GM13977 (cell line): ENCODE results near the gene IGIP.
A peak's percentile ranks its signal among the peaks of the same experiment; 100 is the strongest.

ENCODE experiments used
- DNase-seq: peaks from one replicate; pipeline ENCODE4 v3.0.0; 2012; ENCODE audit warnings: low spot score
- in situ Hi-C: fragments of 300-500 bp; cut with MboI; formaldehyde crosslinking; loops from one replicate; pipeline ENCODE4 v1.12.0; 2022; ENCODE audit warnings: low sequenced_read_pairs, low pct_unique_long_range_greater_than_20kb, mixed read lengths, inconsistent platforms; ENCODE audit not compliant: unreplicated experiment
- TF ChIP-seq, protein P1 (sequence below): IDR thresholded peaks from 2 replicates; pipeline ENCODE4 v1.5.1; 2012; ENCODE audit warnings: mild to moderate bottlenecking, control low read depth; ENCODE audit not compliant: insufficient read depth; ENCODE audit errors: extremely low read depth, missing control alignments

The IGIP gene

DNA sequence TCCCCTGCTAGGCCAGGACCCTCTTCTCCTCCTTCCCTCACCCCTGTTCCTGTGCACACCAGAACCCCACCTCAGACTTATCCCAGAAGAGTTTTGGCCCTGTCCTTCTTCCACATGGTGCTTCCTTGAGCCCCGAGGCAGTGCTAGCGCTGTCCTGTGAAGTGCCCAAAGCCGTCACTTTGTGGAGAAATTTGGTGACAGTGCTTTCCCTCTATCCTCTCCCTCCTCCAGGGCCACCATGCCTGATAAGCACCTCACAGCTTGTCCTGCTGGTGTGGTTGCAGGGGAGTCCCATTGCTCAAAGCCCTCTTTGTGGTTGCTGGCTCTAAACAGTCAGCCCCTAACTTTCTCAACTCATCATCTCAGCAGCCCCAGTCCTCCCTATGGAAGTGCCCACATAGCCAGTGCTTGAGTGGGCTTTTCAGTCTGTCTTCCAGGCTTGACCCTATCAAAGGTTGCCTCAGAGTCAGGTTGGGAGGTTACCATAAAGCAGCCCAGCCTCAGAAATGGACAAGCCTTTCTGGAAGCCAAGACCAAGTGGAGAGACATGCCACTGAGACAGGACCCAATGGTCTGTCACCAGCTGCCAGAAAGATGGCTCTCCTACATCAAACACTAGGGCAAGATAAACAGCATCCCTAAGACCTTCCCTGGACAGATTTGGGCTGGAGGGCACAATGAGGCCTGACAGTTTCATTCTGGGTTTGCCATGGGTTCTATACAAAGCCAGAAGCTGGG lies 18.0 kb downstream of the IGIP start:
- TF ChIP-seq, protein P1, sequence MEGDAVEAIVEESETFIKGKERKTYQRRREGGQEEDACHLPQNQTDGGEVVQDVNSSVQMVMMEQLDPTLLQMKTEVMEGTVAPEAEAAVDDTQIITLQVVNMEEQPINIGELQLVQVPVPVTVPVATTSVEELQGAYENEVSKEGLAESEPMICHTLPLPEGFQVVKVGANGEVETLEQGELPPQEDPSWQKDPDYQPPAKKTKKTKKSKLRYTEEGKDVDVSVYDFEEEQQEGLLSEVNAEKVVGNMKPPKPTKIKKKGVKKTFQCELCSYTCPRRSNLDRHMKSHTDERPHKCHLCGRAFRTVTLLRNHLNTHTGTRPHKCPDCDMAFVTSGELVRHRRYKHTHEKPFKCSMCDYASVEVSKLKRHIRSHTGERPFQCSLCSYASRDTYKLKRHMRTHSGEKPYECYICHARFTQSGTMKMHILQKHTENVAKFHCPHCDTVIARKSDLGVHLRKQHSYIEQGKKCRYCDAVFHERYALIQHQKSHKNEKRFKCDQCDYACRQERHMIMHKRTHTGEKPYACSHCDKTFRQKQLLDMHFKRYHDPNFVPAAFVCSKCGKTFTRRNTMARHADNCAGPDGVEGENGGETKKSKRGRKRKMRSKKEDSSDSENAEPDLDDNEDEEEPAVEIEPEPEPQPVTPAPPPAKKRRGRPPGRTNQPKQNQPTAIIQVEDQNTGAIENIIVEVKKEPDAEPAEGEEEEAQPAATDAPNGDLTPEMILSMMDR: no peak
- in situ Hi-C loops: no loop called here
- no peak for DNase-seq

DNA sequence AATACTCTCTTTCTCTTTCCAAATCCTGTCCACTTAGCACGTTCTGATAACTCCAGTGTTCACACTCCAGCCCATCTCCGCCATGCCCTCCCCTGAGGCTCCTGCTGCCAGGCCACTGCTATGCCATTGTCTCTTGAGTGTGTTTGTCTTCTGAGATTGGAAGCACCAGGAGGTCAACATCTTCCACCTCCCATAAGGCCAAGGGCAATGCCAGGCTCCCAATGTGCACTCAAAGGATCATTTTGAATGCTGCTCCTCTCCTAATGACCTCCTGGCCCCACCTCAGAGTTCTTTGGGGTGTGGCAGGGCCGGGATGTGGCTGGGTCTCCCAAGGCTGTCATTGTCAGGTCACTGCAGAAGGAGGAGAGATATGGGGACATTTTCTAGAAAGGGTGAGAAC lies 19.5 kb downstream of the IGIP start:
- DNase-seq: no peak
- in situ Hi-C loops: no loop called here
- TF ChIP-seq, protein P1: no peak

DNA sequence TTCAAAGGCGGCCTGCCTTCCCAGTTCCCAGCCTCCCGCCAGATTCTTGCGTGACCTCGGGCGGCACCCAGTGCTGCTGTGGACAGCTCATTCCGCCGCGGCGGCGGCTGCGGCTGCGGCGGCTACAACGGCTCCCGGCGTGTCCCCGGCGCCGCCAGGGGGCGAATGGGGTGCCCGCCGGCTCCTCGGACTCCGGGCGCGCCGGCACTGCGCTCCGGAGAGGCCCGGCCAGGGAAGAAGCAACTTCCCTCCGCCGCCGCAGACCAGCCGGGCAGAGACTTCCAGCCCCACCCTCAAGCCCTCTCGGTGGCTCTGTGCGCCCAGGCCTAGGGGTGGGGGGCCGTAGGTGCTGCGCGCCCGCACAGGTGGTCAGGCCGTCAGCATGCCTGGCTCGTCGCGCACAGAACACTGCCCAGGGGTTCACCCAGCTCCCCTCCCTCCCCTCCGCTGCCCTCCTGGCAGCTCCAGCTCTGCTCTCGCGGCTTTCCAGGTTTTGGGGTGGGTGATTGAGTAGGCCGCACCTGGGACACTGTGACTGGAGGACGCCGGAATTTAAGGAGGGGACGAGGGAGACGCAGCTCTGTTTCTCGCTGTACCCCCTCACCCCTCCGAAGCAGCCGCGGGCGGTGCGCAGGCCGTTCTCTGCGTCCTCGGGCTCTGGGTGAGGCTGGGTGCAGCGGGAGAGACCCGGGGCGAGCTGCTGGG lies 20.2 kb downstream of the IGIP start:
- in situ Hi-C loops: no loop called here
- TF ChIP-seq, protein P1: peak; percentile 65
- DNase-seq: peak; percentile 83

DNA sequence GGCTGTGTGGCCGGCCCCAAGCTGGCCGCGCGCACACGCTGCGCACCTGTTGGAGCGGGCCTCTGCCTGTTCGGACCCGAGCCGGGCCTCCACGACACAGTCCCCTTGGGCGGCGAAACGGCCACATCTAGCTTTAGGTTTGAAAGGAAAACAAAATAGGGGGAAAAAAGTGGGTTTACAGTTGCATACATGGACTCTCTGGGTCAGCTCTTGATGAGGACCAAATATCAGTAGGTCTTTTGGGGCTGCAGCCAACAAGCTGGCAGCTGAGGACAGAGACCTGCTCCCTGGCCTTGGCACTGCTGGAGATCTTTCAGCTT lies 20.7 kb downstream of the IGIP start:
- no peak for DNase-seq
- in situ Hi-C loops: no loop called here

DNA sequence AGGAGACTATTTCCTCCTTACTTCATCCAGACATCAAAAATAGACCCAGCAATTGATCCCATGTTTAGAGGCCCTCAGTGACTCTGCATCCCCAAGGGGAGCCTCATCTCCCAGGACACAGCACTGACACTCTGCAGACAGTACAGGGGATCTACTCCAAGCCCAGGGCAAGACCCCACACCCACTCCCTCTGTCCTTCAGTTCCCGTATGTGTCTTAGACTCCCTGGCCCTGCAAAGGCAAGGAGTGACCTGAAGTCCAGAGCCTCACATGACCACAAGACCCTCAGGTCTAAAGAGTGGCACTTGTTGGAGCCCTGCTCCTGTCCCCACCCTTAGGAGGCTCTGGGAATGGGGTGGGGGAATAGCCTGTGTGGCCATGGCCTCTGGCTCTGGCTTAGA lies 21.7 kb downstream of the IGIP start:
- TF ChIP-seq, protein P1: no peak
- DNase-seq: no peak
- in situ Hi-C loops: no loop called here

More for the DNA sequence above, 20.7 kb downstream of the IGIP start:
- TF ChIP-seq, protein P1: no peak

DNA sequence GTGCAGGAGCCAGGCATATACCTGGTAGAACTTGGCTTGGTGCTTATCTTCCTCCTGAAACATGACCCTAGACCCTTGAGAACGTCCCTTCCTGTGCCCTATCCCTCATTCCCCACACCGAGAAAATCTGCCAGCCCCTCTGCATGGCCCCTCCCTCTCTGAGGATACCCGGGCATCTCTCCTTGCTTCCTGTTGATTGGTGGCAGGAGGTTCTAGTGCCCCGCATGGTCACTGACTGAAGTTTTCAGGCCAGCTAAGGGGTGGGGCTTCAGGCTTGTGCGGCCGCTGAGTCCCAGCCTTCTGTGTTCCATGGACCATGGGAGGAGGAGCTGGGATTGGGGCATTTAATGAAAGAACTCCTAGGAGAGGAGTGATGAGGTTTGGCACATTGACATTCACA lies 22.8 kb downstream of the IGIP start:
- in situ Hi-C loops: no loop called here

More for the DNA sequence above, 22.8 kb downstream of the IGIP start:
- no peak for DNase-seq
- TF ChIP-seq, protein P1: no peak
